C4-2B (cell line): Measurements from ENCODE around the gene ZNF414.

Experiments
- H3K27ac ChIP-seq: fragments of 450-650 bp; 2 replicates; pipeline ENCODE4 v1.5.1; 2017
- ZFX ChIP-seq: fragments of 450-650 bp; IDR thresholded peaks from 2 replicates; pipeline ENCODE4 v1.6.1; 2017
- TF ChIP-seq, protein P1 (sequence below): fragments of 450-650 bp; conservative IDR thresholded peaks from 2 replicates; pipeline ENCODE4 v1.5.1; 2017; ENCODE audit warnings: mild to moderate bottlenecking

Gene ZNF414

GRCh38 chr19:8545743-8546142, 31.8 kb upstream of the ZNF414 start:
- TF ChIP-seq, protein P1, sequence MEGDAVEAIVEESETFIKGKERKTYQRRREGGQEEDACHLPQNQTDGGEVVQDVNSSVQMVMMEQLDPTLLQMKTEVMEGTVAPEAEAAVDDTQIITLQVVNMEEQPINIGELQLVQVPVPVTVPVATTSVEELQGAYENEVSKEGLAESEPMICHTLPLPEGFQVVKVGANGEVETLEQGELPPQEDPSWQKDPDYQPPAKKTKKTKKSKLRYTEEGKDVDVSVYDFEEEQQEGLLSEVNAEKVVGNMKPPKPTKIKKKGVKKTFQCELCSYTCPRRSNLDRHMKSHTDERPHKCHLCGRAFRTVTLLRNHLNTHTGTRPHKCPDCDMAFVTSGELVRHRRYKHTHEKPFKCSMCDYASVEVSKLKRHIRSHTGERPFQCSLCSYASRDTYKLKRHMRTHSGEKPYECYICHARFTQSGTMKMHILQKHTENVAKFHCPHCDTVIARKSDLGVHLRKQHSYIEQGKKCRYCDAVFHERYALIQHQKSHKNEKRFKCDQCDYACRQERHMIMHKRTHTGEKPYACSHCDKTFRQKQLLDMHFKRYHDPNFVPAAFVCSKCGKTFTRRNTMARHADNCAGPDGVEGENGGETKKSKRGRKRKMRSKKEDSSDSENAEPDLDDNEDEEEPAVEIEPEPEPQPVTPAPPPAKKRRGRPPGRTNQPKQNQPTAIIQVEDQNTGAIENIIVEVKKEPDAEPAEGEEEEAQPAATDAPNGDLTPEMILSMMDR: no peak
- no peak for TF ChIP-seq ZFX
- no peak overlapping the region for H3K27ac ChIP-seq

DNA sequence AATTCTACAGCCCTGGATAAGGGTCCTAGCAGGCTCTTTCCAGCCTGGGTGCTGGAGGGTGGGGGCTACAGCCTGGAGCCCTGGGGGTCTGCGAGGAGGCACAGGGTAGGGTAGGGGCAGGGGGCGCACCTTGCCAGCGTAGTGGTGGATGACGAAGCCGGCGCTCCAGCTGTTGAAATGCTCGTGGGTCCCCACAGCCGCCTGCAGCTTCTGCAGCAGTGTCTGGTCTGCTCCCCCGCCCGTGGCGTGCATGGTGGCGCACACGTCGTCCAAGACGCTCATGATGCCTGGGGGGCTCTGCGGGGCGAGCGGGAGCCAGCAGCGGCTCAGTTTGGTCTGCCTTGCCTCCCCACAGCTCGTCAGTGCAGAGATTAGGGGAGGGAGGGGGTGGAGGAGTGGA, 30.2 kb upstream of the ZNF414 start:
- TF ChIP-seq, protein P1: no peak
- no peak for TF ChIP-seq ZFX
- no peak overlapping the region for H3K27ac ChIP-seq

DNA sequence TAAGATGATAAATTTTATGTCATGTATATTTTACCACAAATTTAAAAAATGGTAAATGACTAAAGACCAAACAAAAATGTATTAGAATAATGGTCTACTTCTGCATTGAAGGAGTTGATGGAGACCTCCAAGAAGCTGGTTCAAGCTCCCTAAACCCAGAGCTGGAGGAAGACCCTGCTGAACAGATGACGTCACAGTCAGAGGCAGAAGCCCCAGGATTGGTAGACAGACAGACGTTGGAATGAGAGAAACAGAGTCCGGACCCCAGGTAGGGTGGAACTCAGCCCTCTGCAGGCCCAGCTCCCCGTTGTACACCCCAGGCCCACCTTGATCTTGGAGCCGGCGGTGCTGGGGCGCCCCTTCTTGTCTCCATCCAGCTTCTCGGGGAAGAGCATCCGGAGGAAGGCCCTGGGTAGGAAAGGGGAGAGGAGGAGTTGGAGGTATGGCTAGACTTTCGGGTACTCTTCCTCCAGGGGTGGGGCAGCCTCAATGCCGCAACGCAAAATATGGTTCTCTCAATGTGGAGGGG, 25.7 kb upstream of the ZNF414 start:
- no peak for TF ChIP-seq ZFX
- TF ChIP-seq, protein P1: no peak
- H3K27ac ChIP-seq: no peak overlapping the region

DNA sequence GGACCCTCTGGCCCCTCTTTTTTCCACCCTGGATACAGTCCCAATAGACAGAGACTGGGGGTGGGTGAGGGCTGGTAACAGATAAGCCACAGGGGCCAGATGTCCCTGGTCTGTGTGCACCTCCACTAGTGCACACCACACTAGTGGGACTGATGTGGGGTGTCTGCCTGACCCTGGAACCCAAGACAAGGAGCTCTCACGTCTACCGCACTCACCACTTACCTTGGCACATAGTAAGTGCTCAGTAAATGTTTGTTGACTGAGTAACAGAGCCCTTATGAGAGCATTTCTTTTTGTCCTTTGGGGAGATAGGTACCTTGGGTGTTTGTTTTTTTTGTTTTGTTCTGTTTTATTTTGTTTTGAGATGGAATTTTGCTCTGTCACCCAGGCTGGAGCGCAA, 23.1 kb upstream of the ZNF414 start:
- no peak overlapping the region for H3K27ac ChIP-seq
- TF ChIP-seq, protein P1: no peak
- no peak for TF ChIP-seq ZFX

DNA sequence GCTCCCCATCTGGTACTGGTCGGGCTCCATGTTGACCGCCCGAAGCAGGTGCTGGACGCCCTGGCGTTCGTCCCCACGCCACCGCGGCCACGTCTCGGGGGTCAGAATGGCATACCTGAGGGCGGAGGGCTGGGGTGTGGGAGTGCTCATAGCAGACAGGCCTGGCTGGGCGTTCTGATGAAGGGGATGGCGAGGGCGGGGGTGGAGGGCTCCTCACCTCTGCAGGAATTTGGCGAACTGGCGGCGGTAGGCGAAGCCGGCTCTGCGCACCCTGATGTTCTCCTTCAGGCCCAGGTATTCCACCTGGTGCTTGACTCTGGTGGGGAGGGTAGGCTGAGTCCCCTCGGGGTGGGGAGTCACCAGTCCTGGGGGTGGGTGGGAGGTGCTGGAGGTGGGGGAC, 22.3 kb upstream of the ZNF414 start:
- TF ChIP-seq ZFX: no peak

DNA sequence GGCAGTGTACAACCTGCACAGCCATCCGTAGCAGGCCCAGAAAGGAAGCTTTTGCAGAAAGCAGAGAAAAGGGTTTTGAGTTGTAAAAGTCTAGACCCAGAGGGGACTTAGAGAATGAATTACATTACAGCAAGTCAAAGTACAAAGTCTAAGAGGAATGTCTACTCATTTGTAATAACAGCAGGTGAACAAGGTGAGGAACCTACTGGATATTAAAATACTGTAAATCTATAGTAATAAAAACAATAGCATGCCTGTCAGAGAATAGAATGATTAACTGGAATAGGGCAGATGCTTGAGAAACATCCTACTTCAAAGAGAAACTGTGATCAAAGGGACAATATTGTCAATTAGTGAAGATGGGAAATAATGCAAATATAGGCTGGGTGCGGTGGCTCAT, 18.3 kb upstream of the ZNF414 start:
- TF ChIP-seq ZFX: no peak
- TF ChIP-seq, protein P1: no peak
- no peak overlapping the region for H3K27ac ChIP-seq

More for the DNA sequence above, 22.3 kb upstream of the ZNF414 start:
- no peak overlapping the region for H3K27ac ChIP-seq

DNA sequence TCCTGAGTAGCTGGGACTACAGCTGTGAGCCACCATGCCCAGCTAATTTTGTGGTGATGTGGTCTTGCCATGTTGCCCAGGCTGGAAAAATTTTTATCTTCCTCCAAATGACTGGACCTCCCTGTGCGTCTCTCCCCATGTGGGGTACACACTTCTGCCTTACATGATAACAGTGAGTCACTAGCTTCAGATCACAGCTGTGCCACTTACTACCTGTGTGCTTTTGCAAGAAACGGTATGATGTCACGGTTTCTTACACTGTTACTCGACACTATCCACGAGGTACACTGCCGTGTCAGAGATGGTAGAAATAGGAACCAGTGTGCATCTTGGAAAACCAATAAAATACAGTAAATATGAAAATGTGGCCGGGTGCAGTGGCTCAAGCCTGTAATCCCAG, 17.5 kb upstream of the ZNF414 start:
- TF ChIP-seq, protein P1: no peak
- no peak for TF ChIP-seq ZFX
- H3K27ac ChIP-seq: no peak overlapping the region

- TF ChIP-seq, protein P1: no peak
- no peak for TF ChIP-seq ZFX
- H3K27ac ChIP-seq: no peak overlapping the region
Observed at GRCh38 chr19:8530061-8530679, 16.2 kb upstream of the ZNF414 start.
